PC-3 (cell line): ENCODE results near the gene TIGIT. TPM values are rescaled to one million over a fixed set of nuclear protein-coding genes. Genes with fewer than 3 reads are reported as not detected.

Experiments used
- ATAC-seq: fragments of 200-7000 bp; cut with Tn5 transposase; 2 replicates; pipeline ENCODE4 v1.9.1; 2020; ENCODE audit warnings: mild to moderate bottlenecking, moderate library complexity
- BruUV-seq: library from RNA; stranded (reverse); fragments of 400-500 nt; replicated peaks from 2 replicates; lab custom pipeline; 2021; lab: Mats Ljungman, UMichigan
- CTCF ChIA-PET: fragments of 300-600 bp; sonication (Branson Sonifier 250); formaldehyde crosslinking; loops from one replicate; lab custom pipeline; 2022; ENCODE audit warnings: antibody characterized with exemption; lab: Charles Lee
- POLR2A ChIA-PET: fragments of 300-600 bp; sonication (Branson Sonifier 250); formaldehyde crosslinking; loops from one replicate; lab custom pipeline; 2022; ENCODE audit warnings: antibody characterized with exemption; ENCODE audit not compliant: unreplicated experiment; lab: Charles Lee
- DNase-seq: peaks from one replicate; pipeline ENCODE4 v3.0.0-alpha.2; 2015
- H2AFZ ChIP-seq: fragments of 300-600 bp; sonication (generic); 2 replicates; pipeline ENCODE4 v1.6.0; 2016; ENCODE audit warnings: antibody characterized with exemption, low read length
- H3F3A ChIP-seq: fragments of 300-600 bp; sonication (generic); one replicate; pipeline ENCODE4 v1.6.0; 2017; ENCODE audit warnings: antibody characterized with exemption, low read length, control low read depth, mild to moderate bottlenecking; ENCODE audit not compliant: unreplicated experiment
- H3K27ac ChIP-seq: fragments of 300-600 bp; sonication (generic); 2 replicates; pipeline ENCODE4 v1.5.1; 2016; ENCODE audit warnings: mild to moderate bottlenecking, low read length
- H3K27me3 ChIP-seq: fragments of 300-600 bp; sonication (generic); 2 replicates; pipeline ENCODE4 v1.6.1; 2016; ENCODE audit warnings: low read length, mixed read lengths
- H3K36me3 ChIP-seq: fragments of 300-600 bp; sonication (generic); 2 replicates; pipeline ENCODE4 v1.6.1; 2016; ENCODE audit warnings: low read depth, mixed run types, low read length, mixed read lengths
- H3K4me1 ChIP-seq: fragments of 300-600 bp; sonication (generic); 2 replicates; pipeline ENCODE4 v1.5.1; 2016; ENCODE audit warnings: low read length; ENCODE audit not compliant: insufficient read depth
- H3K4me2 ChIP-seq: fragments of 300-600 bp; sonication (generic); 2 replicates; pipeline ENCODE4 v1.6.0; 2016; ENCODE audit warnings: low read length
- H3K4me3 ChIP-seq: fragments of 300-600 bp; sonication (generic); 2 replicates; pipeline ENCODE4 v1.5.1; 2016; ENCODE audit warnings: mild to moderate bottlenecking, low read length, mixed read lengths
- H3K79me2 ChIP-seq: fragments of 300-600 bp; sonication (generic); 2 replicates; pipeline ENCODE4 v1.6.1; 2017; ENCODE audit warnings: low read length, mixed read lengths
- H3K9ac ChIP-seq: fragments of 300-600 bp; sonication (generic); 2 replicates; pipeline ENCODE4 v1.6.0; 2016; ENCODE audit warnings: mild to moderate bottlenecking, low read length
- H3K9me2 ChIP-seq: fragments of 300-600 bp; sonication (generic); replicated peaks from 2 replicates; pipeline ENCODE4 v1.6.1; 2016; ENCODE audit warnings: mixed run types, low read length, mixed read lengths
- H3K9me3 ChIP-seq: fragments of 300-600 bp; sonication (generic); 2 replicates; pipeline ENCODE4 v1.6.1; 2016; ENCODE audit warnings: low read length, mixed read lengths
- H4K20me1 ChIP-seq: fragments of 300-600 bp; sonication (generic); 2 replicates; pipeline ENCODE4 v1.6.1; 2016; ENCODE audit warnings: low read length, mixed read lengths
- CTCF ChIP-seq: fragments of 300-600 bp; sonication (generic); conservative IDR thresholded peaks from 2 replicates; pipeline ENCODE4 v1.5.1; 2017; ENCODE audit warnings: antibody characterized with exemption, low read depth, mild to moderate bottlenecking, low read length
- EZH2 ChIP-seq: fragments of 300-600 bp; sonication (generic); IDR thresholded peaks from one replicate; pipeline ENCODE4 v1.6.1; 2017; ENCODE audit warnings: antibody characterized with exemption, mild to moderate bottlenecking, low read length; ENCODE audit not compliant: unreplicated experiment
- EZH2phosphoT487 ChIP-seq: fragments of 300-600 bp; sonication (generic); IDR thresholded peaks from 2 replicates; pipeline ENCODE4 v1.6.1; 2018; ENCODE audit warnings: mild to moderate bottlenecking, antibody characterized with exemption, low read length, borderline replicate concordance
- intact Hi-C: fragments of 100-400 bp; cut with micrococcal nuclease; formaldehyde crosslinking; loops from 2 replicates; pipeline ENCODE4 v1.9.0; 2023
- total RNA-seq: library from RNA; depleted of rRNA; stranded (reverse); fragments of >200 nt; gene quantifications from 2 replicates; pipeline ENCODE4 v1.2.3, GENCODE V29; 2014

TIGIT gene
- total RNA-seq, 1 experiment from 2014 or later: not detected

- Histone ChIP-seq H3F3A (no peaks in the 10 kb centered on the region), H3K9me3 (no peaks in the 10 kb centered on the region), H3K27me3 (peaks cover 9% of the 10 kb centered on the region; the same call in 1 of the 2 replicates), H3K79me2 (no peaks in the 10 kb centered on the region), H3K9me2 (no peaks in the 10 kb centered on the region), H3K27ac (no peak overlapping the region), H4K20me1 (no peaks in the 10 kb centered on the region), H3K4me1 (no peaks in the 10 kb centered on the region), H3K36me3 (no peaks in the 10 kb centered on the region), H3K4me3 (no peak overlapping the region), H2AFZ (no peak overlapping the region), H3K9ac (no peak overlapping the region), H3K4me2 (no peak overlapping the region)
- BruUV-seq: no TSS peak
- DNase-seq (no peak), ATAC-seq (no peak)
- TF ChIP-seq CTCF (no peak), EZH2phosphoT487 (no peak), EZH2 (no peak)
- ChIA-PET POLR2A (no interaction called here), CTCF (interaction anchor here (1.0 kb wide), 1 partner anchor 141 kb away, joined by 3 read pairs; no protein-coding TSS in a partner anchor)
- intact Hi-C loops: no loop called here
Measured at GRCh38 chr3:114295946-114296345, 2.1 kb downstream of the TIGIT start.

DNA sequence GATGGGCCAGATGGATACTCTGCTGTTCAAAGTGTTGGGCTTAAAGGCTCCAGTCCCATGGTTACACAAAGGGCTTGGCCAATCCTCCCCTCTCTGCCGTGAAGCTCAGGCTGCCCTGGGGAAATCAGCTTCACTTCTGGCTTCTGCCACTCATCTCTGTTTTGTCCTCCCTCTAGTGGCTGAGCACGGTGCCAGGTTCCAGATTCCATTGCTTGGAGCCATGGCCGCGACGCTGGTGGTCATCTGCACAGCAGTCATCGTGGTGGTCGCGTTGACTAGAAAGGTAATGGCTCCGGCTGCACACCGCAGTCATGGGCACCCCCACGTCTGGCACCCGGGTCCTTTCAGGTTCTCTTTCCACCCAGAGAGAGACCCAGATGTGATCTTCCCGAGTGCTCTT is 5.6 kb downstream of the TIGIT start:
- Histone ChIP-seq H2AFZ (no peak overlapping the region), H3K4me3 (no peak overlapping the region), H3K9me2 (no peaks in the 10 kb centered on the region), H3K79me2 (no peaks in the 10 kb centered on the region), H3K27me3 (peaks cover 12% of the 10 kb centered on the region), H3K36me3 (no peaks in the 10 kb centered on the region), H4K20me1 (no peaks in the 10 kb centered on the region), H3K27ac (no peak overlapping the region), H3K9me3 (no peaks in the 10 kb centered on the region), H3F3A (no peaks in the 10 kb centered on the region), H3K4me2 (no peak overlapping the region), H3K4me1 (no peaks in the 10 kb centered on the region), H3K9ac (no peak overlapping the region)
- POLR2A ChIA-PET: no interaction called here
- ATAC-seq (peak; percentile 94), DNase-seq (peak; percentile 42)
- CTCF ChIA-PET: interaction anchor here (0.6 kb wide), 1 partner anchor 147 kb away, joined by 3 read pairs; no protein-coding TSS in a partner anchor
- intact Hi-C loops: loop anchor here (1.0 kb wide), 1 partner anchor 147 kb away; no protein-coding TSS in a partner anchor
- BruUV-seq: no TSS peak
- TF ChIP-seq EZH2phosphoT487 (no peak), CTCF (peak; percentile 63)

DNA sequence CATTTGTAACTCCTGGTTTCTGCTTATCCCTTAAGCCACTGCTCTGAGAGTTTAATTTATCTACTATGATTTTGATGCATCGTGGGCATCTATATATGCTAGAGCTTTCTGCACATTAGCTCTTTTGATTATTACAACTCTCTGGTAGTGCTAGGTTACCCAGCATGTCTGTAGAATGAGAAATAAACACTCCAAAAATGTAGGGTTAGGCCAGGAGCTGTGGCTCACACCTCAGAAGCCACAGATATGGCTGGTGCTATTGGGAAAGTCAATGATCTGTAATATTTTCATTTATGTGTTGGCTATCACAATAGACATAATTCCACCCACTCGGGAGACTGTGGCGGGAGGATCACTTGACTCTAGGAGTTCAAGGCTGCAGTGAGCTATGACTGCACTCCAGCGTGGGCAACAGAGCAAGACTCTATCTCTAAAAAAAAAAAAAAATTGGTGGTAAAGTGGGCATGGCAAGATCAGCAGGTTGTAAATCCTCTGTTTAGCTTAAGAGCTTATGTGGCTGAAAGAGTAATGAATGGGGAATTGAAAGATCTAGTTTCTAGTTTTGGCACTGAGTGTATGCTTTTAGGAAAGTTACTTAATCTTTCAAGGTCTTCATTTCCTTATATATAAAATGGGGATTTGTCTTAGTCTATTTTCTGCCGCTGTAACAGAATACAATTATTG is 6.3 kb downstream of the TIGIT start:
- Histone ChIP-seq H3K9ac (no peak overlapping the region), H2AFZ (no peak overlapping the region), H4K20me1 (no peaks in the 10 kb centered on the region), H3K4me2 (no peak overlapping the region), H3K27me3 (peaks cover 18% of the 10 kb centered on the region), H3K27ac (no peak overlapping the region), H3F3A (no peaks in the 10 kb centered on the region), H3K36me3 (no peaks in the 10 kb centered on the region), H3K79me2 (no peaks in the 10 kb centered on the region), H3K4me1 (no peaks in the 10 kb centered on the region), H3K4me3 (no peak overlapping the region), H3K9me3 (no peaks in the 10 kb centered on the region), H3K9me2 (no peaks in the 10 kb centered on the region)
- ChIA-PET POLR2A (no interaction called here), CTCF (no interaction called here)
- DNase-seq (no peak), ATAC-seq (no peak)
- no TSS peak for BruUV-seq
- TF ChIP-seq CTCF: no peak
- TF ChIP-seq EZH2: no peak
- TF ChIP-seq EZH2phosphoT487: no peak
- intact Hi-C loops: loop anchor here (1.0 kb wide), 1 partner anchor 148 kb away; no protein-coding TSS in a partner anchor
